AG09309 (cell line): ENCODE measurements around the gene TMEM98.
"Not testable (repeated sequence)": the region's sequence is repeated elsewhere in the genome, so short reads cannot be mapped to it uniquely, and the experiment has no call there.

Source experiments
- DNase-seq: peaks from one replicate; pipeline ENCODE4 v3.0.0-alpha.2; 2010; ENCODE audit warnings: low read depth
- H3K4me3 ChIP-seq: 2 replicates; pipeline ENCODE4 v1.5.1; 2011; ENCODE audit warnings: mild to moderate bottlenecking, low read depth, low read length, moderate library complexity; ENCODE audit not compliant: control insufficient read depth
- TF ChIP-seq, protein P1 (sequence below): IDR thresholded peaks from 2 replicates; pipeline ENCODE4 v1.5.1; 2011; ENCODE audit warnings: mild to moderate bottlenecking, low read depth, low read length, inconsistent platforms; ENCODE audit not compliant: insufficient read depth, control insufficient read depth; ENCODE audit errors: missing control alignments

The TMEM98 gene

GRCh38 chr17:32962320-32962711, 34.4 kb downstream of the TMEM98 start:
- no peak overlapping the region for H3K4me3 ChIP-seq

GRCh38 chr17:32964541-32964940, 36.6 kb downstream of the TMEM98 start:
- no peak overlapping the region for H3K4me3 ChIP-seq
- DNase-seq: no peak
- TF ChIP-seq, protein P1, sequence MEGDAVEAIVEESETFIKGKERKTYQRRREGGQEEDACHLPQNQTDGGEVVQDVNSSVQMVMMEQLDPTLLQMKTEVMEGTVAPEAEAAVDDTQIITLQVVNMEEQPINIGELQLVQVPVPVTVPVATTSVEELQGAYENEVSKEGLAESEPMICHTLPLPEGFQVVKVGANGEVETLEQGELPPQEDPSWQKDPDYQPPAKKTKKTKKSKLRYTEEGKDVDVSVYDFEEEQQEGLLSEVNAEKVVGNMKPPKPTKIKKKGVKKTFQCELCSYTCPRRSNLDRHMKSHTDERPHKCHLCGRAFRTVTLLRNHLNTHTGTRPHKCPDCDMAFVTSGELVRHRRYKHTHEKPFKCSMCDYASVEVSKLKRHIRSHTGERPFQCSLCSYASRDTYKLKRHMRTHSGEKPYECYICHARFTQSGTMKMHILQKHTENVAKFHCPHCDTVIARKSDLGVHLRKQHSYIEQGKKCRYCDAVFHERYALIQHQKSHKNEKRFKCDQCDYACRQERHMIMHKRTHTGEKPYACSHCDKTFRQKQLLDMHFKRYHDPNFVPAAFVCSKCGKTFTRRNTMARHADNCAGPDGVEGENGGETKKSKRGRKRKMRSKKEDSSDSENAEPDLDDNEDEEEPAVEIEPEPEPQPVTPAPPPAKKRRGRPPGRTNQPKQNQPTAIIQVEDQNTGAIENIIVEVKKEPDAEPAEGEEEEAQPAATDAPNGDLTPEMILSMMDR: no peak

More at GRCh38 chr17:32962320-32962711, 34.4 kb downstream of the TMEM98 start:
- no peak for DNase-seq
- TF ChIP-seq, protein P1: no peak

DNA sequence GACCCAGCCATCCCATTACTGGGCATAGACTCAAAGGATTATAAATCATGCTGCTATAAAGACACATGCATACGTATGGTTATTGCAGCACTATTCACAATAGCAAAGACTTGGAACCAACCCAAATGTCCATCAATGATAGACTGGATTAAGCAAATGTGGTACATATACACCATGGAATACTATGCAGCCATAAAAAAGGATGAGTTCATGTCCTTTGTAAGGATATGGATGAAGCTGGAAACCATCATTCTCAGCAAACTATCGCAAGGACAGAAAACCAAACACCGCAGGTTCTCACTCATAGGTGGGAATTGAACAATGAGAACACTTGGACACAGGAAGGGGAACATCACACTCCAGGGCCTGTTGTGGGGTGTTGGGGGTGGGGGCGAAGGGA, 41.3 kb downstream of the TMEM98 start:
- H3K4me3 ChIP-seq, DNase-seq: not testable (repeated sequence)

- DNase-seq: peak; percentile 77
- TF ChIP-seq, protein P1: no peak
- no peak overlapping the region for H3K4me3 ChIP-seq
Measured at GRCh38 chr17:32970281-32970680, 42.3 kb downstream of the TMEM98 start.

DNA sequence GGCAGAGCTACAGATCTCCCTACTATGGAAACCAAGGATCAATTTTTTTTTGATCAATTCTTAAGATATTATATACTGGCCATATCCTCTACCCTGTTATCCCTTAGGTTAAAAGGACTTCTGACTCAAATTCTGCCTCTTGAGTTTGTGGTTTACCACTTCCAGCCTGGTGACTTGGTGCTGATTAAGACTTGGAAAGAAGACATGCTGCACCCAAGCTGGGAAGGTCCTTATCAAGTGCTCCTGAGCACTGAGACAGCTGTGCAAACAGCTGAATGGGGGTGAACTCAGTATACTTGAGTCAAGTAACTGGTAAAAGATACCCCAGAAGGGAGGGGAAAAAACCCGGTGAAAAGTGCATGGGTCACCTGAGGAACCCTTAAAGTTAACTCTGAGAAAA, 43.2 kb downstream of the TMEM98 start:
- TF ChIP-seq, protein P1: no peak
- H3K4me3 ChIP-seq: no peak overlapping the region
- peak; percentile 51 for DNase-seq

DNA sequence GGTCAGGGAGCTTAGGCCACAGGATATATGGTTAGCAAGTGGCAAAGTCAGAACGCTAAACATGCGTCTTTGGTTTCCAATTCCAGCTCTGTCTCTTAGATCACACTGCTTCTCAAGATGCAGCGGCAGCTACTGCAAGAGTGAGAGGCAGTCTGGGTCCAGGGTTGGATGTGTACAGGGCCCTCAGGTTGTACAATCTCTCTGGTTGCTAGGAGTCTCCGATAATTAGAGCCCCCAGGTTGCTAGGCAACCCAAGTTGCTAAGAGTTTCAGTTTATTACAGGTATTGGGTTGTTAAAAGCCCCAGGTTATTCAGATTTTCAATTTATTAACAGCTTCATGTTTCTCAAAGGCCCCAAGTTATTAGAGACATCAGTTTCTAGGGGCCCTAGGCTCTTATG, 48.2 kb downstream of the TMEM98 start:
- TF ChIP-seq, protein P1: no peak
- DNase-seq: no peak
- H3K4me3 ChIP-seq: no peak overlapping the region

- no peak for DNase-seq
- H3K4me3 ChIP-seq: no peak overlapping the region
- TF ChIP-seq, protein P1: no peak
Measured at GRCh38 chr17:32976605-32977004, 48.7 kb downstream of the TMEM98 start.

GRCh38 chr17:32980230-32980629, 52.3 kb downstream of the TMEM98 start:
- TF ChIP-seq, protein P1: no peak
- H3K4me3 ChIP-seq: no peak overlapping the region
- DNase-seq: no peak

DNA sequence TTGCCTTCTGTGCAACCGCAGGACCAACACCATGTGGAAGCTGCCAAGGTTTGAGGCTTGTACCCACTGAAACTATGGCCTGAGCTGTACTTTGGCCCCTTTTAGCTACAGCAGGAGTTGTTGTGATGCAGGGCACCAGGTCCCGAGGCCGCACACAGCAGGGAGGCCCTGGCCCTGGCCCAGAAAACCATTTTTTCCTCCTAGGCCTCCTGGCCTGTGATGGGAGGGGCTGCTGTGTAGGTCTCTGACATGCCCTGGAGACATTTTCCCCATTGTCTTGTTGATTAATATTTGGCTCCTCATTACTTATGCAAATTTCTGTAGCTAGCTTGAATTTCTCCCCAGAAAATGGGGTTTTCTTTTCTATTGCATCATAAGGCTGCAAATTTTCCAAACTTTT, 53.7 kb downstream of the TMEM98 start:
- not testable (repeated sequence) for H3K4me3 ChIP-seq, DNase-seq
